Measurements from ENCODE around the gene WDR82. TPM values are rescaled to one million over a fixed set of nuclear protein-coding genes. Genes with fewer than 3 reads are reported as not detected.

The WDR82 gene
- total and polyA plus RNA-seq, 2 of the 4 experiments (the other 2 are of a cell fraction) = 38.1 to 68.1 TPM

- Histone ChIP-seq H2BK20ac (ENCODE audit: low read depth, low read length) (no peak overlapping the region), H3K4me2 (ENCODE audit: low read depth, low read length) (no peak overlapping the region; the same call in 1 of the 2 replicates), H3K9me3 (ENCODE audit: control insufficient read depth, insufficient read depth, low read length) (no peaks in the 10 kb centered on the region), H2BK5ac (ENCODE audit: low read depth, low read length, poor library complexity, severe bottlenecking) (no peak overlapping the region), H4K5ac (ENCODE audit: low read depth, low read length) (no peak overlapping the region), H2AK9ac (replicated peaks; ENCODE audit: low read depth, low read length, poor library complexity) (peak overlapping the region; percentile 100), H3K56ac (ENCODE audit: extremely low read depth, insufficient read depth, low read length) (no peak overlapping the region), H3K4me3 (ENCODE audit: insufficient read depth, low read depth, low read length) (no peak overlapping the region), H3K9ac (ENCODE audit: low read depth, low read length) (no peak overlapping the region), H2AFZ (replicated peaks; ENCODE audit: low read length, poor library complexity) (no peak overlapping the region), H3K4me1 (ENCODE audit: control insufficient read depth, insufficient read depth, low read length) (peaks cover 25% of the 10 kb centered on the region), H3K4ac (ENCODE audit: low read depth, low read length) (peak overlapping the region; percentile 100), H2BK120ac (ENCODE audit: low read depth, low read length) (0 out of 2 replicates have a peak overlapping the region, but pooled peaks have one; percentile 81), H3K18ac (ENCODE audit: low read depth, low read length) (no peak overlapping the region), H3K27ac (ENCODE audit: insufficient read depth, low read length) (peak overlapping the region; percentile 20; the same call in 1 of the 2 replicates), H3K14ac (replicated peaks; ENCODE audit: low read depth, low read length) (peak overlapping the region; percentile 91; the same call in 1 of the 2 replicates), H2BK15ac (ENCODE audit: low read depth, low read length) (no peak overlapping the region), H4K91ac (ENCODE audit: insufficient read depth, low read depth, low read length) (peak overlapping the region; percentile 16; the same call in 1 of the 2 replicates), H3K27me3 (ENCODE audit: control insufficient read depth, insufficient read depth, low read length) (no peaks in the 10 kb centered on the region), H3K9me1 (ENCODE audit: insufficient read depth, low read length) (peaks cover 28% of the 10 kb centered on the region), H3K79me1 (ENCODE audit: low read depth in 1 of 2, low read length in 2 of 2) (peaks cover 18 to 82% of the 10 kb centered on the region in 2 experiments), H3K23ac (ENCODE audit: low read depth, low read length) (peak overlapping the region; percentile 31; the same call in 1 of the 2 replicates), H4K20me1 (ENCODE audit: insufficient read depth, low read length) (peaks cover 45% of the 10 kb centered on the region), H2AK5ac (ENCODE audit: low read depth, low read length) (peak overlapping the region; percentile 100), H3K36me3 (ENCODE audit: control insufficient read depth, insufficient read depth, low read length) (peaks cover 29% of the 10 kb centered on the region; the same call in 1 of the 2 replicates), H4K8ac (ENCODE audit: low read depth in 2 of 2, low read length in 2 of 2) (no peak overlapping the region)
- dilution Hi-C loops (cut with HindIII; ENCODE audit: low sequenced_read_pairs, unreplicated experiment) = no loop called here
- no peak for DNase-seq
- BruUV-seq (replicated peaks) = no TSS peak
- ChIA-PET POLR2A (ENCODE audit: unreplicated experiment) (interaction anchor here (1.1 kb wide), 1 partner anchor 16 kb away, joined by 4 read pairs; no protein-coding TSS in a partner anchor), CTCF (interaction anchor here (1.0 to 2.0 kb wide), 2 partner anchors 11 to 16 kb away, joined by 4 to 8 read pairs; partner anchors contain the start of gene TLR9)
- intact Hi-C loops (cut with micrococcal nuclease) = loop anchor here (5.0 kb wide), 1 partner anchor 41 kb away; the partner anchor contains the start of gene WDR82
- 77% methylated on average over 5 of the region's 5 CpGs; no CpG with 5 or more reads in 1 of the 2 experiments for WGBS, 2 experiments (ENCODE audit: extremely low coverage in 2 of 2, insufficient read length in 1 of 2)
- no peak for TF ChIP-seq ELK1 (IDR thresholded peaks at IDR 0.05; ENCODE audit: borderline replicate concordance, low read depth, low read length)
- no peak for TF ChIP-seq BHLHE40 (IDR thresholded peaks at IDR 0.05; ENCODE audit: low read depth, low read length)
- TF ChIP-seq CHD1 (IDR thresholded peaks at IDR 0.05; ENCODE audit: low read depth, low read length) = no peak
- no peak for TF ChIP-seq NFE2L2 (IDR thresholded peaks at IDR 0.05; ENCODE audit: low read depth, low read length)
- no peak for TF ChIP-seq USF2 (IDR thresholded peaks at IDR 0.05; ENCODE audit: low read depth, low read length)
- TF ChIP-seq MXI1 (IDR thresholded peaks at IDR 0.05; ENCODE audit: borderline replicate concordance, low read depth, low read length) = no peak
- no peak for TF ChIP-seq CEBPB (IDR thresholded peaks at IDR 0.05; ENCODE audit: low read depth, low read length)
- TF ChIP-seq RAD21 (IDR thresholded peaks at IDR 0.05; ENCODE audit: low read length) = no peak
- no peak for ATAC-seq (ENCODE audit: low read depth)
- in situ Hi-C loops (cut with MboI; ENCODE audit: low sequenced_read_pairs) = no loop called here
These were observed 42.0 kb downstream of the WDR82 start for GRCh38 chr3:52236424-52236886.

All from IMR-90 (cell line).